ENCODE results near the gene PBX2. TPM values are rescaled to one million over a fixed set of nuclear protein-coding genes. Genes with fewer than 3 reads are reported as not detected.

The PBX2 gene
- total and polyA plus RNA-seq, 2 experiments from 2014 or later, result 7.2 to 111 TPM

DNA sequence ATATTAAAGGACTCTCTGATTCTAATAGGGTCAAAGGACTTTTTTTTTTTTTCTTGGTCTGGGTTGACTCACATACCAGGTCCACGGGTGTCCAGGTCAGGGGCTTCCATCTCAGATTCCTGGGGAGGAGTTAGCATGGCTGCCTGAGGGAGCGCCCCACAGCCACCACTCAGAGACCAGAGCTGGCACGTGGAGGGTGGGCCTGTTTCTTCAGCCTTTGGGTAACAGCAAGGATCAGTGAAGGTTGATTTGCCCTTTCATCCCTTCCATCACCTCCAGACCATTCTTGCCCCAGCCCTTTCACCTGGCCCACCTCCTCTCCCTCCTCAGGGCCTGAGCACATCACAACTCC lies 8.3 kb upstream of the PBX2 start (continued):
- TF ChIP-seq, protein P1, sequence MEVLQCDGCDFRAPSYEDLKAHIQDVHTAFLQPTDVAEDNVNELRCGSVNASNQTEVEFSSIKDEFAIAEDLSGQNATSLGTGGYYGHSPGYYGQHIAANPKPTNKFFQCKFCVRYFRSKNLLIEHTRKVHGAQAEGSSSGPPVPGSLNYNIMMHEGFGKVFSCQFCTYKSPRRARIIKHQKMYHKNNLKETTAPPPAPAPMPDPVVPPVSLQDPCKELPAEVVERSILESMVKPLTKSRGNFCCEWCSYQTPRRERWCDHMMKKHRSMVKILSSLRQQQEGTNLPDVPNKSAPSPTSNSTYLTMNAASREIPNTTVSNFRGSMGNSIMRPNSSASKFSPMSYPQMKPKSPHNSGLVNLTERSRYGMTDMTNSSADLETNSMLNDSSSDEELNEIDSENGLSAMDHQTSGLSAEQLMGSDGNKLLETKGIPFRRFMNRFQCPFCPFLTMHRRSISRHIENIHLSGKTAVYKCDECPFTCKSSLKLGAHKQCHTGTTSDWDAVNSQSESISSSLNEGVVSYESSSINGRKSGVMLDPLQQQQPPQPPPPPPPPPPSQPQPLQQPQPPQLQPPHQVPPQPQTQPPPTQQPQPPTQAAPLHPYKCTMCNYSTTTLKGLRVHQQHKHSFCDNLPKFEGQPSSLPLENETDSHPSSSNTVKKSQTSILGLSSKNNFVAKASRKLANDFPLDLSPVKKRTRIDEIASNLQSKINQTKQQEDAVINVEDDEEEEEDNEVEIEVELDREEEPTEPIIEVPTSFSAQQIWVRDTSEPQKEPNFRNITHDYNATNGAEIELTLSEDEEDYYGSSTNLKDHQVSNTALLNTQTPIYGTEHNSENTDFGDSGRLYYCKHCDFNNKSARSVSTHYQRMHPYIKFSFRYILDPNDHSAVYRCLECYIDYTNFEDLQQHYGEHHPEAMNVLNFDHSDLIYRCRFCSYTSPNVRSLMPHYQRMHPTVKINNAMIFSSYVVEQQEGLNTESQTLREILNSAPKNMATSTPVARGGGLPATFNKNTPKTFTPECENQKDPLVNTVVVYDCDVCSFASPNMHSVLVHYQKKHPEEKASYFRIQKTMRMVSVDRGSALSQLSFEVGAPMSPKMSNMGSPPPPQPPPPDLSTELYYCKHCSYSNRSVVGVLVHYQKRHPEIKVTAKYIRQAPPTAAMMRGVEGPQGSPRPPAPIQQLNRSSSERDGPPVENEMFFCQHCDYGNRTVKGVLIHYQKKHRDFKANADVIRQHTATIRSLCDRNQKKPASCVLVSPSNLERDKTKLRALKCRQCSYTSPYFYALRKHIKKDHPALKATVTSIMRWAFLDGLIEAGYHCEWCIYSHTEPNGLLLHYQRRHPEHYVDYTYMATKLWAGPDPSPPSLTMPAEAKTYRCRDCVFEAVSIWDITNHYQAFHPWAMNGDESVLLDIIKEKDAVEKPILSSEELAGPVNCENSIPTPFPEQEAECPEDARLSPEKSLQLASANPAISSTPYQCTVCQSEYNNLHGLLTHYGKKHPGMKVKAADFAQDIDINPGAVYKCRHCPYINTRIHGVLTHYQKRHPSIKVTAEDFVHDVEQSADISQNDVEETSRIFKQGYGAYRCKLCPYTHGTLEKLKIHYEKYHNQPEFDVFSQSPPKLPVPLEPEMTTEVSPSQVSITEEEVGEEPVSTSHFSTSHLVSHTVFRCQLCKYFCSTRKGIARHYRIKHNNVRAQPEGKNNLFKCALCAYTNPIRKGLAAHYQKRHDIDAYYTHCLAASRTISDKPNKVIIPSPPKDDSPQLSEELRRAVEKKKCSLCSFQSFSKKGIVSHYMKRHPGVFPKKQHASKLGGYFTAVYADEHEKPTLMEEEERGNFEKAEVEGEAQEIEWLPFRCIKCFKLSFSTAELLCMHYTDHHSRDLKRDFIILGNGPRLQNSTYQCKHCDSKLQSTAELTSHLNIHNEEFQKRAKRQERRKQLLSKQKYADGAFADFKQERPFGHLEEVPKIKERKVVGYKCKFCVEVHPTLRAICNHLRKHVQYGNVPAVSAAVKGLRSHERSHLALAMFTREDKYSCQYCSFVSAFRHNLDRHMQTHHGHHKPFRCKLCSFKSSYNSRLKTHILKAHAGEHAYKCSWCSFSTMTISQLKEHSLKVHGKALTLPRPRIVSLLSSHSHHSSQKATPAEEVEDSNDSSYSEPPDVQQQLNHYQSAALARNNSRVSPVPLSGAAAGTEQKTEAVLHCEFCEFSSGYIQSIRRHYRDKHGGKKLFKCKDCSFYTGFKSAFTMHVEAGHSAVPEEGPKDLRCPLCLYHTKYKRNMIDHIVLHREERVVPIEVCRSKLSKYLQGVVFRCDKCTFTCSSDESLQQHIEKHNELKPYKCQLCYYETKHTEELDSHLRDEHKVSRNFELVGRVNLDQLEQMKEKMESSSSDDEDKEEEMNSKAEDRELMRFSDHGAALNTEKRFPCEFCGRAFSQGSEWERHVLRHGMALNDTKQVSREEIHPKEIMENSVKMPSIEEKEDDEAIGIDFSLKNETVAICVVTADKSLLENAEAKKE (CRISPR knock-in tag; IDR thresholded peaks at IDR 0.05), result no peak
- TF ChIP-seq NANOG (IDR thresholded peaks at IDR 0.05; ENCODE audit: borderline replicate concordance), result no peak
- no peak for TF ChIP-seq CREB1 (CRISPR knock-in tag; IDR thresholded peaks at IDR 0.05; ENCODE audit: low read depth)
- TF ChIP-seq, protein P2, sequence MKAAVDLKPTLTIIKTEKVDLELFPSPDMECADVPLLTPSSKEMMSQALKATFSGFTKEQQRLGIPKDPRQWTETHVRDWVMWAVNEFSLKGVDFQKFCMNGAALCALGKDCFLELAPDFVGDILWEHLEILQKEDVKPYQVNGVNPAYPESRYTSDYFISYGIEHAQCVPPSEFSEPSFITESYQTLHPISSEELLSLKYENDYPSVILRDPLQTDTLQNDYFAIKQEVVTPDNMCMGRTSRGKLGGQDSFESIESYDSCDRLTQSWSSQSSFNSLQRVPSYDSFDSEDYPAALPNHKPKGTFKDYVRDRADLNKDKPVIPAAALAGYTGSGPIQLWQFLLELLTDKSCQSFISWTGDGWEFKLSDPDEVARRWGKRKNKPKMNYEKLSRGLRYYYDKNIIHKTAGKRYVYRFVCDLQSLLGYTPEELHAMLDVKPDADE (IDR thresholded peaks at IDR 0.05), result no peak

DNA sequence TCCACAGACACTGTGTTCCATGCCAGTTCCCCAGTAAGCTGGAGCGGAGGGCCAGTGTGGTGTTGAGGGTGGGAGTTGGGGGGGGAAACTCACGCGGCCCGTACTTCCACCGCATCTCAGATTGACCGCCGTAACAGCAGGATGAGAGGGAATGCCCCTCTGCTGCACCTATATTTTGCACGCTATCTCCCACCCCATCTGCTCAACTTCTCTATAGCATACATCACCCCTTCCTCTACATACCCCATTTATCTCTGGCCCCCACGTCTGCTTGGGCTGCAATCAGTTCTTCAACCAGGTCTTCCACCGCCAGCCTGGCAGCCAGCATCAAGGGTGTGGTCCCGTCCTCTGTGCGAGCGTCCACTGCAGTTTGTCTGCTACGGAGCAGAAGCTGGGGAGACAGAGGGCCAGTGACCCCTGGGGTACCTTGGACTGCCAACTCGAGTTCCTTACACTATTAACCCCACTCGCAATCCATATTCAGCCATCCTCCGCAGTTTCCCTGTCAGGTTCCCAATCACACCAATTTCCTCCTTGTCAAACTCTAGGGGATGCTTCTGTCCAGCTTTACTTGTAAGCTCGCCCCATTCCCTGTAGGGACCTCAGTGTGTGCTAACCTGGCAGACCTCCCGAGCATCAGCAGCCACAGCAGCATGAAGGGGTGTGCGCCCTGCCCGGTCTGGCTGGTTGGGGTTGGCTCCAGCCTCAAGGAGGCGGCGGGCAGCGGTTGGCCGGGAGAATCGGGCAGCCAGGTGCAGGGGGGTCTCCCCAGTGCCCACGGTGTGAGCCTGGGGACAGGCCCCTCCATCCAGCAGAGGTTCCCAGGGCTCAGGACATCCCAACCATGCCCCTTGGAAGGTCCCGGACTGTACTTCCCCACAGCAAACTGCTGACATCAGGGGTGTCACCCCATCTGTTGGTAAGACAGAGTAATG lies 6.9 kb upstream of the PBX2 start:
- H3K4me3 ChIP-seq, result peak overlapping the region; percentile 99
- peaks cover 17% of the 10 kb centered on the region for H3F3A ChIP-seq (replicated peaks; ENCODE audit: low read depth)
- Mint-ChIP-seq H3K36me3 (ENCODE audit: low read depth) (no peaks in the 10 kb centered on the region), H3K27me3 (ENCODE audit: insufficient read depth, low read depth, poor library complexity) (peaks cover 13% of the 10 kb centered on the region), H3K9me3 (no peaks in the 10 kb centered on the region; the same call in 2 of the 3 replicates), H3K4me3 (peak overlapping the region; percentile 95), H3K27ac (peak overlapping the region; percentile 100), H3K4me1 (peaks cover 42% of the 10 kb centered on the region)
- H2AFZ ChIP-seq, result peak overlapping the region; percentile 86
- H3K4me1 ChIP-seq (ENCODE audit: insufficient read depth), result peaks cover 41% of the 10 kb centered on the region
- ATAC-seq (peak; percentile 0; the same call in 2 of the 3 replicates), DNase-seq (ENCODE audit: low spot score) (peak; percentile 67)
- H3K27ac ChIP-seq (ENCODE audit: low read depth), result peak overlapping the region; percentile 100; the same call in 1 of the 2 replicates
- H3K36me3 ChIP-seq (ENCODE audit: insufficient read depth), result no peaks in the 10 kb centered on the region
- peak overlapping the region; percentile 100 for H3K4me2 ChIP-seq
- H3K79me2 ChIP-seq (replicated peaks; ENCODE audit: insufficient read depth), result no peaks in the 10 kb centered on the region
- no peaks in the 10 kb centered on the region for H3K9me2 ChIP-seq (ENCODE audit: insufficient read depth)
- no peaks in the 10 kb centered on the region for H4K20me1 ChIP-seq (replicated peaks; ENCODE audit: insufficient read depth)
- no peaks in the 10 kb centered on the region for H3K27me3 ChIP-seq (ENCODE audit: insufficient read depth)
- TF ChIP-seq, protein P1 (CRISPR knock-in tag; IDR thresholded peaks at IDR 0.05), result no peak
- TF ChIP-seq EZH2phosphoT487 (IDR thresholded peaks at IDR 0.05; ENCODE audit: unreplicated experiment), result no peak
